GM20431 (cell line): ENCODE results near the gene KRTAP15-1.

Source experiments
- in situ Hi-C: fragments of 300-500 bp; cut with MseI, MboI; formaldehyde crosslinking; loops from one replicate; pipeline ENCODE4 v1.15.0; 2020; ENCODE audit warnings: low sequenced_read_pairs; ENCODE audit not compliant: unreplicated experiment

Gene KRTAP15-1

DNA sequence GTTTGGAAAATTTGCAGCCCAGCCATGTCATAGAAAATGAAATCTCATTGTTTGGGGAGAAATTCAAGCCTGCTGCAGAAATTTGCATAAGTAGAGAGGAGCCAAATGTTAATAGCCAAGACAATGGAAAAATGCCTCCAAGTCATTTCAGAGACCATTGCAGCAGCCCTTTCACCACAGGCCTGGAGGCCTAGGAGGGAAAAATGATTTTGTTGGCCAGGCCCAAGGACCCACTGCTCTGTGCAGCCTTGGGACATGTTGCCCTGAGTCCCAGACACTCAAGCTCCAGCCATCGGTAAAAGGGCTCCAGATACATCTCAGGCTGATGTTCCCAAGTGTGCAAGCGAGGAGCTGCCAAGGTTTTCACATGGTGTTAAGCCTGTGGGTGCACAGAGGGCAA, 46.1 kb downstream of the KRTAP15-1 start:
- in situ Hi-C loops, result no loop called here

GRCh38 chr21:30487336-30487735, 47.3 kb downstream of the KRTAP15-1 start, which contains the start of gene KRTAP19-2:
Gene KRTAP19-2 (minus strand): TSS chr21:30487436. CDS start chr21:30487348, 88 bp downstream.
- in situ Hi-C loops, result no loop called here
